ENCODE measurements around the gene SSBP4. TPM values are rescaled to one million over a fixed set of nuclear protein-coding genes. Genes with fewer than 3 reads are reported as not detected.

The SSBP4 gene
- total RNA-seq, 1 donor from 2014 or later, result 233 TPM

DNA sequence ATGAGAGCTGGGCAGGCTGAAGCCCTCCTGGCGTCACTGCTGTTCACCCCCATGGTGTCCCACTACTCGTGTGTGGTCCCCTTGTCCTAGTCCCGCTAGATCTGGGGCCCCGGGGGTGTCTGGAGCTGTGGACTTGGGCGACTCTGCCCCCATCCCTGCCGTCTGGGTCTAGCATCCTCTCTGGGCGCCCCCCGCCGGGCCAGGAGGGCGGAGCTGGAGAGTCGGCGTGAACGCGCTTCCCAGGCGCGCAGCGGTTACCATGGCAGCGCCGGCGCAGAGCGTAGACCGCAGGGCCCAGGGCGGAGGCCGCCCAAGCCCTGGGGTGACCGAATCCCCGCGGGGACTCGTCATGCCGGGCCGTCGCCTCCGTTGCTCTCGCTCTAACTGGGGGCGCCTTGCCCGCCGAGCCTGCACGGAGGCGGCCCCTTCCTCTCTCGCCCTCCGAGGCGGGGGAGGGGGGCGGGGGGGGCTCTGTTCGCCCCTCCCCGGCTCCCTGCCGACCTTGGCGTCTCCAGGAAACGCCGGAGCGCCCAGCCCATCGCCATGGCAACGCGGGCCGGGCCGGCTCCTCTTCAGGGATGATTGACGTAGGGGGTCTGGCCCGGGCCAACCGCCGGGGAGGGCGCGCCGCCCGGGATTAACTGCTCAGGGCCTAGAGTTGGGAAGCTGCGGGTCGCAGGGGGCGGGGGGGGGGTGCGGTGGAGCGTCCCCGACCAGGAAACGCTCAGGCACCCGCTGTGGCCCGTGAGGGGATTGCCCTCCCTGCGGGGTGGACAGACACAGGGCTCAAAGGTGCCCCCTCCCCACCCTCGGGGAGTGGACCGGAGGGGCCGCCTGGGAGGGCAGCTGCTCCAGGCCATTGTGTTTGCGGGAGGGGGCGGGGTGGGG, 9.8 kb downstream of the SSBP4 start:
- peaks cover 20 to 30% of the 10 kb centered on the region in 2 donors for H3K4me1 ChIP-seq
- peak overlapping the region; percentile 35 to 64 for H3K4me3 ChIP-seq
- peak in 1 of 2 donors; percentile 89 for DNase-seq (ENCODE audit: low spot score in 2 of 2)

GRCh38 chr19:18429717-18430416, 10.7 kb downstream of the SSBP4 start:
- intact Hi-C loops (cut with DNase I), result no loop called here
- Histone ChIP-seq H3K27ac (peak overlapping the region; percentile 69 to 81), H3K4me3 (peak overlapping the region in 1 of 2 donors; percentile 64), H3K27me3 (no peaks in the 10 kb centered on the region), H3K9me3 (no peaks in the 10 kb centered on the region), H3K4me1 (peaks cover 23 to 32% of the 10 kb centered on the region in 2 donors), H3K36me3 (peaks cover 0 to 4% of the 10 kb centered on the region in 2 donors)
- no peak for DNase-seq (ENCODE audit: low spot score in 2 of 2)
- TF ChIP-seq CTCF (IDR thresholded peaks at IDR 0.05), result no peak

More for the DNA sequence above, 9.8 kb downstream of the SSBP4 start:
- TF ChIP-seq CTCF (IDR thresholded peaks at IDR 0.05), result no peak
- Histone ChIP-seq H3K9me3 (no peaks in the 10 kb centered on the region), H3K27me3 (no peaks in the 10 kb centered on the region), H3K27ac (peak overlapping the region; percentile 69 to 81), H3K36me3 (no peaks in the 10 kb centered on the region)
- intact Hi-C loops (cut with DNase I), result no loop called here

GRCh38 chr19:18430417-18431144, 11.4 kb downstream of the SSBP4 start:
- no peak for DNase-seq (ENCODE audit: low spot score in 2 of 2)
- no peak overlapping the region for H3K4me3 ChIP-seq
- H3K36me3 ChIP-seq, result peaks cover 3 to 7% of the 10 kb centered on the region in 2 donors
- H3K9me3 ChIP-seq, result no peaks in the 10 kb centered on the region
- peaks cover 23 to 29% of the 10 kb centered on the region in 2 donors for H3K4me1 ChIP-seq
- intact Hi-C loops (cut with DNase I), result no loop called here
- TF ChIP-seq CTCF (IDR thresholded peaks at IDR 0.05), result no peak
- no peak overlapping the region for H3K27ac ChIP-seq
- H3K27me3 ChIP-seq, result no peaks in the 10 kb centered on the region

- intact Hi-C loops (cut with DNase I), result no loop called here
- peaks cover 19 to 21% of the 10 kb centered on the region in 2 donors for H3K4me1 ChIP-seq
- no peak overlapping the region for H3K4me3 ChIP-seq
- TF ChIP-seq CTCF (IDR thresholded peaks at IDR 0.05), result no peak
- DNase-seq (ENCODE audit: low spot score in 2 of 2), result no peak
- no peak overlapping the region for H3K27ac ChIP-seq
- H3K36me3 ChIP-seq, result peaks cover 3 to 14% of the 10 kb centered on the region in 2 donors
- no peaks in the 10 kb centered on the region for H3K9me3 ChIP-seq
- no peaks in the 10 kb centered on the region for H3K27me3 ChIP-seq
These were observed 12.4 kb downstream of the SSBP4 start for GRCh38 chr19:18431351-18432197.
